Central memory CD4-positive, alpha-beta T cell (primary cell): ENCODE measurements around the gene GPR15.

ENCODE experiments used
- DNase-seq: peaks from one replicate; pipeline ENCODE4 v3.0.0; 2022

Gene GPR15

GRCh38 chr3:98532275-98532637 is 478 bp downstream of the GPR15 start:
- no peak for DNase-seq

DNA sequence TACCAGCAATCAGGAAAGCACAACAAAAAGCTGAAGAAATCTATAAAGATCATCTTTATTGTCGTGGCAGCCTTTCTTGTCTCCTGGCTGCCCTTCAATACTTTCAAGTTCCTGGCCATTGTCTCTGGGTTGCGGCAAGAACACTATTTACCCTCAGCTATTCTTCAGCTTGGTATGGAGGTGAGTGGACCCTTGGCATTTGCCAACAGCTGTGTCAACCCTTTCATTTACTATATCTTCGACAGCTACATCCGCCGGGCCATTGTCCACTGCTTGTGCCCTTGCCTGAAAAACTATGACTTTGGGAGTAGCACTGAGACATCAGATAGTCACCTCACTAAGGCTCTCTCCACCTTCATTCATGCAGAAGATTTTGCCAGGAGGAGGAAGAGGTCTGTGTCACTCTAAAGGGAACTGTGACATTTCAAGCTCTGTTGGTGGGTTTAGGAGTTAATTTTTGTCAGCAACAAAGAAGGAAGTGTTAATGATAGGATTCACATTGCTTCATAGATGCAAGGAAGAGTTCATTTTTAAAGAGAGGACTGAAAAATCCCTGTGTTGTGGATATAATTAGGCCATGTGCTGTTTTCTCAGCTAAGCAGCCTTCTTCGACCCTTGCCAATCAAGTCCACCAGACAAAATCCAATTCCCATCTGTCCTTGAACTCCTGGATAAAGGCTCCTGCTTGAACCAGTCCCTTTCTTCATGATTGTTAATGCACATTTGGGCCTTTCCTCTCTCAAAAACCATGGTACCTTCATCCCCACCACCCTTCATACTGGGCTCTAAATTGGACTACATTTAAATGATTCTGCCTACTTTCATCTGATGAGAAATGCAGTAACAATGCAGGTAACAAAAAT is 1.2 kb downstream of the GPR15 start:
- no peak for DNase-seq

DNA sequence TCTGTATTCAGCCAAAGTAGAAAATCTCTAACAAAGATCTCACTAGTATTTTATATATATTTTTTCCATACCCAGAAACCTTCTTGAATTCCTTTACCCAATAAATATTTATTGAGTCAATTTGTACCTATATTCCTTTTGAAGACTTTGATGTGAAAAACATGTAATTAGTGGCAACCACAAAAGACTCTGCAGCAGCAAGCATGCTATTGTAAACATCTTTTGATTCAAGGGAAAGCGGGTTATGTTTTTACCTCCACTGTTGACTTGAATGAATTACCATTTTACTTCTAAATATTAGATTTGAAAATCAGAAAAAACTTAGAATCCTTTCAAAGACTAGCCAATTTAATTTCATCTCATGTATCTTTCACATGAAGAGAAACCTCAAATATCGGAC is 2.4 kb downstream of the GPR15 start:
- no peak for DNase-seq

DNA sequence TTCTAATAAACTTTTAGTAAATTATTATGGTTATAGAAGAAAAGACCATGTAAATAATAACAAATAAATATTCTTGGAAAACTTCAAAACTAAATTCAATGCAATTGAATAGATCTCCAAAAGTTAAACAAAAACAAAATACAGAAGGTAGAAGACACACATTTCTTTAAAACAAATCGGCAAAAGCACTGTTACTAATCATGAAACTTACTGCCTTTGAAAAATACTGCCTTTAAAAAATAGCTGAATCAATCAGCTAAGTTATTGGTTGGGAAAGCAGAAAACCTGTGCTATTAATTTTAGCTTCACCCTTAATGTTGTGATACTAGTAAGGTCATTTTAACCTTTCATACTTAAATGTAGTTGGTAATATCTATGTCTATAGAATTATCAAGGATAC is 3.0 kb downstream of the GPR15 start:
- DNase-seq, result no peak

DNA sequence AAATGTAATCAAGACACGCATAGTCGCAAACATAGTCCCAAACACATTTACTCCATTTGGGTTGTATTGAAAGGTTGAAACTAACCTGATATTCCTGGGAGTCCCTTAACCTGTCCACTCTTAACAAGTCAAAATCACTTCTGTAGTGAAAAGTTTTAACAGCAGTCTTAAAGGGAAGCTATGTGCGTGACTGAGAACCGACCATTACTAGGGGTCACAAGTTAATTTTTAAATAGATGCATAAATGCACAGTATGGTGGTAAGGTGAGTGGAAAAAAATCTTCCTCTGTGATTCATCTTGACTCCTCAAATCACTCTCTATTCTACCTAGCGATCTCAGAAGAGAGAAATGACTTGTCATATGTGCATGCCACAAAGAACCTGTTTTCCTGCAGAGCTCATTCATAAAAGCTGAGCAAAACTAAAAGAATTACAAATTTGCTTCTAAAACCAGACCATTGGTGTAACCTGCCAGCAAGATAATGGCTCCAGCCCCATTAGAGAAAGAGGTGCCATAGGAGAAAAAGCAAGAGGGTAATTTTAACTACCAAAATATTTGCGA is 4.8 kb downstream of the GPR15 start:
- DNase-seq, result no peak

DNA sequence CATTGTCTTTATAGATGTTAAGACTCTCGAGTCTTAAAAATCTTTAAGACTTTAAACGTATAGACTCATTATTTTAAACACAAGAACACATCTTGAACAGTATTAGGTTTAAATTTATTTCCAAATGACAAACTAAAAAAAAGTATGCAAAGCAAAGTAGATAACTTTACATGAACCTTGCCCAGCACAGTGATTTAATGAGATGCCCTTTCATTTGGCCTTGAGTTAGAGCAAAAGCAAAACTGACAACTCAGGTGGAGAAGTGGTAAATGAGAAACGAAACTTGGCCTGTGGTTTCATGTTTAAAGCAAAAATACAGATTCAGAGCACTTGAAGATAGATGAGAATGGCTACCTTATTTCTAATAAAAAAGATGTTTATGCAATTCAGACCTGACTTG is 8.6 kb downstream of the GPR15 start:
- DNase-seq, result no peak

GRCh38 chr3:98541695-98542094 is 9.9 kb downstream of the GPR15 start:
- DNase-seq, result no peak

DNA sequence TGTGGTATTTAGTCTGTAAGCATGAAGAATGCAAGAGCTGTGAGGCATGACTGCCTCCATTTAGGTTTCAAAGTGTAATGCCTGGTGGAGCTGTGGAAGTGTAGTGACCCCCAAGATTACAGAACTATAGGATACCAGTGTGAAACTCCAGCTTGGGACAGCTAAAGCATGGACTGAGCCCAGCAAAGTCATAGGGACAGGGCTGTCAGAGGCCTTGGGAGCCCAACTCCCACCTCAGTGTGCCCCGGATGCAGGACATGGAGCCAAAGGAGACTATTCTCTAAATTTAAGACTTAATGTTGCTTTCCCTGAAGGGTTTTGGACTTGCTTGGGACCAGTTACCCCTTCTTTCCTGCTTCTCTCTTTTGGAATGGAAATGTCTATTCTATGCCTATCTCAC is 10.8 kb downstream of the GPR15 start:
- no peak for DNase-seq

DNA sequence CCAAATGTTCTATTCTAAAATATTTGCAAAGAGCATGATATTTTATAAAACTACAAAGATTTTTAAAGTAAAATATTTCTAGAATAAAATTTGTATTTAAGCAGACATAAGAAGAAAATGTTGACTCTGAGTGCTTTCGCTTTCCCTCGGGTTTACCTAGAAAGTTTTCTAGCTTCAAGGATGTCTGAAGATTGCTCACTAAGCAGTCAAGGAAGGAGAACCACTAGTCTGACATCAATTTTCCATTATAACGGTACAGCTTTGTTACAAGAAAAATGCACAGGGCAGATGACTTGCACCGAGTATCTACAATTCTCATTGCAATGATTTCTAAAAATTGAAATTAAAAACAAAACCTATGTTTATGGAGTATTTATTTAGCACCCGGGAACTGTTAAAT is 14.2 kb downstream of the GPR15 start:
- no peak for DNase-seq

GRCh38 chr3:98548544-98548943 is 16.8 kb downstream of the GPR15 start:
- no peak for DNase-seq

DNA sequence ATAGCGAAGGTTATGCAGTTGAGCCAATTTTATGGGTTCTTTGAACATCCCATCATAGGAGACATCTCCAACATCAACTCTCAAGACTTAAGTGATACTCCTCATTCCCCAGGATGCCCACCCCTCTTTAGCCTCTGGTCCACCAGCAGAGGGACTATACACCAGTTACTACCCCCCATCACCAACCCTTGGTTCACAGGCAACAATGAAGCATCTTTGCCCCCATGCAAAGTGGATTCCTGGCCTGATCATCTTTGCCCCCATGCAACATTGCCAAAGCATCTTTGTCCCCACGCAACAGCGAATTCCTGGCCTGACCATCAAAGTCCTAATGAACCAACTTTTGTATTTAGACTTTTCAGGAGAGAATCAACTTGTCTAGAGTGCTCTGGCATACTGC is 19.1 kb downstream of the GPR15 start:
- DNase-seq, result no peak

DNA sequence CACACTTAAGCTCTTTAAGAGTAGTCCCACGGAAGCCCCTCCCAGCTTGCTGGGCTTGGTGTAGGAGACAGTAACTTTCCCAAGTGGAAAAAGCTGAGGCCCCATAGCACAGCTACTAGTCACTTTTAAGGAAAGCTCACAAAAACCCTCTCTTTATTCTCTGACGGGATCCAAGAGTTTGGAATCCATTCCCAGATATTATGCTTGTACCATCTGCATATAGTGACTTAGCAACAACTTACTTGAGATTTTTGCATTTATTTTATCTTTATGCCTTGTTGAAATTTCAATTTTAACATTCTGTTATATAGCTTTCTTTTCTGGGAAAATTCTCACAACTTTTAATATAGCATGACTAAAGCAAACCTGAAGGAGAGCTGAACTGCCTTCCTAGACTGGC is 19.5 kb downstream of the GPR15 start:
- DNase-seq, result no peak

DNA sequence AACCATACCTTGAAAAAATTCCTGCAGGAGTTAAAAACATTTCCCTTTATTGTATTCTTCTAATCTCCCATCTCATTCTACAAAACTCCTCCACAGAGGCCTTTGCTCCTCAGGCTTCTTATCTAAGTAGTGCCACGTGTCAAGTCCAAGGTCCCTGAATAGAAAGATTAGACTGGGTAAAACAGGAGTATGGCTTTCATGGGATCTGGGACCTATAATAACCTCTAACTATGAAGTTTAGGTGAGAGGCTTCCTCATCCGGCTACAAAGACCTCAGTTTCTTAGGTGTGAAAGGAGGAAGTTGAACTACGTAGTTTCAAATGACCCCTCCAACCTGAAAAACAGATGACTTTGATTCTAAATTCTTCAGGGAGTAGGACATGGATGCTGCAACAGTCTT is 20.0 kb downstream of the GPR15 start:
- no peak for DNase-seq

- DNase-seq, result no peak
Observed at GRCh38 chr3:98552232-98553020, 20.6 kb downstream of the GPR15 start.

DNA sequence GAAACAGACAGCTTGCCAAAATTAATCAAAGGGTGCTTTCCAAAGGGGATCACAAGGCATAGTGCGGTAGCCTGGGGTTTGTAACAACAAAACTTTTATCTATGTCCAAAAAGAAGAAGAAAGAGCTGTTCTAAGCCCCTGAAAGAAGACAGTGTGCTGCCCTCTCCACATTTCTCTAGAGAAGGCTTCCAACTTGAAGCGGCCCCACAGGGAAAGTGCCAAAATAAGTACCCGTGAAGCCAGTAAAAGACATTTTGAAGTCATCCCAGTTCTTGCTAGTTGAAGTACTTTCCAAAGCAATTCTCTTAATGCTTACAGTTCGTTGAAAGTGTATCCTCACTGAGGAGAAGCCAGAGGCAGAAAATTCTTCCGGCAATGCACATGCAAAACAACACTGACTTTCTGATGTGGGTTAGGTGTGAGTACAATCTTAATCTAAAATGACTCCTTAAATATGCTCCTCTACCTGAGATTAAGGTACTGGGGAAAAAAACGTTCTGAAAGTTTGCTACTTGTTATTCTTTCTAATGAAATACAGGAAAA is 21.3 kb downstream of the GPR15 start:
- DNase-seq, result no peak

- DNase-seq, result no peak
Observed at GRCh38 chr3:98553753-98554152, 22.0 kb downstream of the GPR15 start.

DNA sequence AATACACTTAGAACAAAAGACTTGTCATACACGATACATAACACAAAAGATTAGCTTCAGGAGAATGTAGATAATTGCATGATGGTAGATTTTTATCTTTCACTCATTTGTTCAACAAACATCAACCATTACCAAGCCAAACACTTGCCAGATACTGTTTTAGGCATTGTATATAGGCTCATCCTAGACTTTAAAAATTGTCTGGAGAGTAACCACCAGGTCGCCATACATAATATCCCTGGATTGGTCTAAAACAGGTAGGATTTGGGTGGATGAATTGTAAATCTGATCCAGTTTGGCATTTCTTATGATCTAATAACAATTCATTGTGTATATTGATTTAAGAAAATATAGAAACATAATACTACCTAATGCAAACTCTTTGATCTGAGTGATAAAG is 22.8 kb downstream of the GPR15 start:
- no peak for DNase-seq

- DNase-seq, result no peak
Observed at GRCh38 chr3:98555025-98555379, 23.2 kb downstream of the GPR15 start.

DNA sequence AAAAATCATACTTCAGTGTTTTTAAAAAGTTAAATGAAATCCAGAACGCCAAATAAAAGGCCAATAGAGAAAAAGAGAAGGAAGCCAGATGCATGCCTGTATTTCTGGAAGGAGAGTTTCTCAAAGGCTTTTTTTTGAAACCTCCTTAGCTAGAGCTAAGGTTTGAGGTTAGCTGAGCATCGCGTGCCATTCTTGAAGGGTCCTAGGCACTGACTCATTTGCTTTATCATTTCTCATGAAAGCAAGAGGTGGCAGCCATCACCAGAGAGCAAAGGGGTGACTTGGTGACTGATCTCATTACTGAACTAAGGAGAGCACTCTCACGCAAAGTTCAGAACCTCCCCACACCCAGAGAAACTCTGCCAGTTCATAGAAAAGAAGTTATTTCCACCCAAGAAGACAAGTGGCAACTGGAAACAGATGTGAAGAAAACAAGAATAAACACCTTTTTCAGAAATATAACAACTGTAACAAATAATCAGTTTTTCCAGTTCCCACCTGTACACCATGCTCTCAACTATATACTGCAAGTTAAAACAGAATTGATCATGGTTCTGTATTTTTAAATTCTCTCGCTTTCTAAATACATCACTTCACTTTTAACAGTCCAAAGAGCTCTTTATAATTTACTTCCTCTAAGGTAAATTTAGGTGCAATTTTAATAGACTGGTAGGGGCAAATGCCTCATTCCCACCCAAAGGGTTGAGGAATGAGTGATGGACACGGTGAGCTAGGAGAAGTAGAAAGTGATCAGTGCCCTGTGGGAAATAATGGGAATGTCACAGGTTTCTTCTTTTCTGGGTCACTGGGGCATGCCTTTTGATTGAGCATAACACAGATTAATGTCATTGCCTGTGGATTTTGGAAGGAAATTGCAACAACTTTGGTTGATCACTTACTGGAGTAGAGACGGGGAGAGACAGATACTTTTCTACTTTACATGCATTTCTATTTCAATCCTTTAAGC is 24.7 kb downstream of the GPR15 start:
- DNase-seq, result peak; percentile 57

DNA sequence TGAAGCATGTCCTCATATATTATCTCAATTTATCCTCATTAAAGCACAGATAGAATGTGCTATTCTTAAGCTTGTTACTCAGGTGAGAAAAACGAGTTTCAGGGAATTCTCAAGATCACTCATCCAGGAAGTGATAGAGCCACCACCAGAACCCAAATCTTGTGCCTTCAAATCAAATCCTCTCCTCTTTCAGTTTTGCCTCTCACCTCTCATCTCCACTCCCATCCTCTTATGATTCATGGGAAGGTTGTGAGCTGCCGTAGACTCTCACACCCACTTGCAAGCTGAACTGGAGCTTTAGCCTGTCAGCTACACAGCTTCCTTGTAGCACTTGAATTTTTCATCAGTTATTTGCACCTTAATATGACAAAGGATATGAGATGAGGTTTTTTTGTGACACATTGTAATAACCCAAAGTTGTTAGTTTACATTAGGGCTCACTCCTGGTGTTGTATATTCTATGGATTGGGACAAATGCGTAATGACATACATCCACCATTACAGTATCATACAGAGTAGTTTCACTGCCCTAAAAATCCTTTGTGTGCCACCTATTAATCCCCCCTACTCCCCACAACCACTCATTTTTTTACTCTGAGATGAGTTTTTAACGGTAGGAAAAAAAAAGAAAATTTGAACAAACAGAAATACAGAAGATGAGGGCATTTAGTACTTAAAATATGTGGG is 25.7 kb downstream of the GPR15 start:
- DNase-seq, result no peak

- DNase-seq, result no peak
Observed at GRCh38 chr3:98558100-98558827, 26.5 kb downstream of the GPR15 start.
